ENCODE data around the gene RNU1-4.
"Not testable (repeated sequence)": the region's sequence is repeated elsewhere in the genome, so short reads cannot be mapped to it uniquely, and the experiment has no call there.

RNU1-4 gene

DNA sequence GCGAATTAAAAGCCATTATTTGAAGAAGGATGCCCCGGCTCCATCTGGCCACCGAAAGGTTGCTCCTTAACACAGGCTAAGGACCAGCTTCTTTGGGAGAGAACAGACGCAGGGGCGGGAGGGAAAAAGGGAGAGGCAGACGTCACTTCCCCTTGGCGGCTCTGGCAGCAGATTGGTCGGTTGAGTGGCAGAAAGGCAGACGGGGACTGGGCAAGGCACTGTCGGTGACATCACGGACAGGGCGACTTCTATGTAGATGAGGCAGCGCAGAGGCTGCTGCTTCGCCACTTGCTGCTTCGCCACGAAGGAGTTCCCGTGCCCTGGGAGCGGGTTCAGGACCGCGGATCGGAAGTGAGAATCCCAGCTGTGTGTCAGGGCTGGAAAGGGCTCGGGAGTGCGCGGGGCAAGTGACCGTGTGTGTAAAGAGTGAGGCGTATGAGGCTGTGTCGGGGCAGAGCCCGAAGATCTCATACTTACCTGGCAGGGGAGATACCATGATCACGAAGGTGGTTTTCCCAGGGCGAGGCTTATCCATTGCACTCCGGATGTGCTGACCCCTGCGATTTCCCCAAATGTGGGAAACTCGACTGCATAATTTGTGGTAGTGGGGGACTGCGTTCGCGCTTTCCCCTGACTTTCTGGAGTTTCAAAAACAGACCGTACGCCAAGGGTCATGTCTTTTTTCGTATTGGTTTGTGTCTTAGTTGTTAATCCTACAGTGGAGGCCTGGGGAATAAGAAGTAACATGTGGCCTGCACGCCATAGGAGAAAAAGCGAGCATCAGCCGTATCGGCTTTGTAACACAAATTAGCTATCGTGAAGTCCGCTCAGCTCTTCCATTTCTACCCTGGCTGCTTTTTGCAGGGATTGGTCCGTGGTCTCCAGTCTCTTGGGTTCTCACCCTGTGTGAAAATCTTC, at the start of gene RNU1-4:
Gene RNU1-4, plus strand, starts transcription at position 470 of the 918 bp plus-strand sequence.
- not testable (repeated sequence) for DNase-seq (ENCODE audit: low read depth)

DNA sequence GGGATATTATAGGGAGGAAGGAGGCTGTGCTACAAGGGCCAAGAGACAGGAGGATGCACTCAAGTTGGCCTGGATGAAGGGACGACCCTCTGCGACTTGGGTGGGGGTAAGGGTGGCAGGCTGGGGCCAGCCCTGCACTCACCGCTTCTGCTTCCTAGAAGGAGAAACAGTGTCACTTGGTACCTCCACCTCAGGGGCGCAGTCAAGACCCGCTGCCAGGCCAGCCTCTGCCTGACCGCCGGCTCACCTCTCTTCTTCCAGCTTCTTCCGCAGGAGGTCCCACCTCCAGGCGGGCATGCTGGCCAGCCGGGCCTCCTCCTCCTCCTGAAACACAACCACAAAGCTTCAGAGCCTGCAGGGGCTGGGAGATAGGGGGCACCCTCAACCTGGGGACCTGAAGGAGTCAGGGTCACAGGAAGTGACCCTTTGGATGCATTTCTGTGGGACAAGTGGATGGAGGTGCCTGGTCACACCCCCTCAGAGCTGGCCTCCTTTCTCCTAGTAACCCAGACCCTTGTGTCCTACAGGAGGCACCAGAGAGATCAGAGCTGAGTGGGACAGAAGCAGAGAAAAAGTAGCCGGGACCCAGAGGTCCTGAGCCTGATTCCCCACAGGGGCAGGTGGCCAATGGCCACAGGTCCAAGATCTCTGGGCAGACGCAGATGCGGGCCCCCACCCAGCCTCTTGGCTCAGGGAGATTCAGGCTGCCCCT, 49.2 kb upstream of the RNU1-4 start:
- DNase-seq (ENCODE audit: low read depth): not testable (repeated sequence)

- not testable (repeated sequence) for DNase-seq (ENCODE audit: low read depth)
Observed at GRCh38 chr1:16692283-16692682, 48.0 kb upstream of the RNU1-4 start.

- DNase-seq (ENCODE audit: low read depth): not testable (repeated sequence)
Observed at GRCh38 chr1:16692717-16693448, 47.4 kb upstream of the RNU1-4 start.

DNA sequence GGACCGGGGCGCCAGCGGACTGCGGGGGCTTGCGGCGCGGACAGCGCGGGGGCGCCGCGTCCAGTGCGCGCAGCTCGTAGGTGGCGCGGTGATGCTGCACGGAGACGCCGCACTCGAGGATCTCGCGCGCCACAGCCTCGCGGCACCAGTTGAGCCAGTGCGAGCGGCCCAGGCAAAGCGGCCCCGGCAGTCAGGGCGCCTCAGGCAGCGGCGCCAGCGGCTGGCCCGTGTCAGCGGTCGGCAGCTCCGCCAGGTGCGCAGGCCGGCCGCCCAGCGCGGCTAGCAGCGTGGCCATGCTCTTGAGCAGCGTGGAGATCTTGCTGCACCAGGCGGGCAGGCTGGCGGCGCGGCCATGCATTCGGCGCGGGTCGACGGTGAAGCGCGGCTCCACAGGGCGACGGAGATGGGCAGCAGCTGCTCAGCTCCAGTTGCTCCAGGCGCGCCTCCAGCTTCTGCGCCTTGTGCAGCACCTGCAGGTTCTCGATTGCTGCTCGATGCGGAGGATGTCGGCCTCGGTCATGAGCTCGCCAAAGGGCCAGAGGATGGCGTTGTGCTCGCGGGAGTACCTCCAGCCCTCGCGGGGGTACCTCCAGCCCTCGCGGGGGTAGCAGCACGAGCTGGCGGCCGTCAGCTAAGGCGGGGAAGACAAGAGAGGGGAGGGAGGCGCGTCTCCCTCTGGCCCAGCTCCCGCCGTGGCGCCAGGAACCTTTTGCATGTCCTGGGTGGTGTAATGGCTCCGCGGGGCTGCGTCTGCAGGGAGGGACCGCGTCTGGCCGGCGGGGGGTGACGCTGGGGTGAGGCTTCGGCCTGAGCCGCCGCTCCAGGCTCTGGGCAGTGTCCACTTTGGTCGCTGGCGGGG, 46.6 kb upstream of the RNU1-4 start:
- DNase-seq (ENCODE audit: low read depth): not testable (repeated sequence)

GRCh38 chr1:16694308-16694702, 46.0 kb upstream of the RNU1-4 start:
- not testable (repeated sequence) for DNase-seq (ENCODE audit: low read depth)

GRCh38 chr1:16696507-16697150, 43.7 kb upstream of the RNU1-4 start:
- not testable (repeated sequence) for DNase-seq (ENCODE audit: low read depth)

DNA sequence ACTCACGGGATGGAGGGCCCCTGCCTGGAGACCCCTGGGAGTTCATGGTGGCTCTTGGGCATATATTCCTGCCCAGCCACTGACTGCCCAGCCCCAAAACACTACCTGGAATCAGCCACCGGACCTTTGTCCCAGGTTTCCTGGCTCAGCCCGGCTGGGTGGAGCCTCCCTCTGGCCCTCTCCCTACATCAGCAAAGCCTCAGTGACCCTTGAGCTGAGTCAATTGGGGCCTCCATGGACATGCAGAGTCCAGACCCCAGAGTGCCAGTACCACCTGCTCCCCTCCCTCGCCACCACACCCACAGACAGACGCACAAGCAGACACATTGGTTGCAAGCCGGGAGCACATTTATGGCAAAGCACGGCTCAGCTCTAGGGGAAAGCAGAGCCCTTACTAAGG, 43.2 kb upstream of the RNU1-4 start:
- DNase-seq (ENCODE audit: low read depth): not testable (repeated sequence)

- DNase-seq (ENCODE audit: low read depth): not testable (repeated sequence)
Observed at GRCh38 chr1:16699440-16699839, 40.9 kb upstream of the RNU1-4 start.

- not testable (repeated sequence) for DNase-seq (ENCODE audit: low read depth)
Observed at GRCh38 chr1:16700138-16700895, 40.0 kb upstream of the RNU1-4 start.

GRCh38 chr1:16701189-16701588, 39.1 kb upstream of the RNU1-4 start:
- not testable (repeated sequence) for DNase-seq (ENCODE audit: low read depth)

- not testable (repeated sequence) for DNase-seq (ENCODE audit: low read depth)
Observed at GRCh38 chr1:16702280-16702679, 38.0 kb upstream of the RNU1-4 start.

- not testable (repeated sequence) for DNase-seq (ENCODE audit: low read depth)
Observed at GRCh38 chr1:16703141-16703540, 37.2 kb upstream of the RNU1-4 start.

- DNase-seq (ENCODE audit: low read depth): not testable (repeated sequence)
Observed at GRCh38 chr1:16703602-16704001, 36.7 kb upstream of the RNU1-4 start.

- not testable (repeated sequence) for DNase-seq (ENCODE audit: low read depth)
Observed at GRCh38 chr1:16704076-16704475, 36.2 kb upstream of the RNU1-4 start.

DNA sequence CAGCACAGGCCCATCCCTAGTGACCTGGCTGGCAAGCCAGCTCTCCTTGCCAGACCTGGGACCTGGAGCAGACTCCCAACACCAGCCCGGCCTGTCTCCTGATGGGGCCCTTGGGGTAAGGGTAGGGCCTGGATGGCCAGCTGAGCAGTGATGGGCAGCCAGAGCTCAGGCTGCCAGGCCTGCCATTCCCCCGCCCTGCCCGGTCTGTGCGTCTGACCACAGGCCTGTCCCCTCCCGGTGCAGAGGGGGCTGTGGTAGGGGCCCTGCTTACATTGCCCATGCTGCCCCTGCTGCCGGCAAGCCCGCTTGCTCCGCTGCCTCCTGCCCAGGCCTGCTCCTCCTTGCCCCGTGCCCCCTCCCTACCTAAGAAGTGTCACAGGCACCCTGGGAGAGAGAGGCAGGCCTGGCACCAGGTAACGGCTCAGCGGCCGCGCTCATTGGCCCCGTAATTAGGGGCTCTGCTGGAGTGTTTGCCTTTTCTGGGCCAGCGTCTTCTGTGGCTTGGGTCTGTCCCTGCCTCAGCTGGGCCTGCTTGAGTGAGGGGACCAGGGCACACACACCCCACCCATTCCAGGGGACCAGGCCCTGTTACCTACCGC, 35.7 kb upstream of the RNU1-4 start:
- DNase-seq (ENCODE audit: low read depth): not testable (repeated sequence)

- DNase-seq (ENCODE audit: low read depth): not testable (repeated sequence)
Observed at GRCh38 chr1:16706302-16706701, 34.0 kb upstream of the RNU1-4 start.

- not testable (repeated sequence) for DNase-seq (ENCODE audit: low read depth)
Observed at GRCh38 chr1:16707130-16708093, 32.9 kb upstream of the RNU1-4 start.
